H1 (cell line): Measurements from ENCODE around the gene TNFAIP1. TPM values are rescaled to one million over a fixed set of nuclear protein-coding genes. Genes with fewer than 3 reads are reported as not detected.

Experiments used
- CTCF ChIA-PET: fragments of 300-600 bp; sonication (Branson Sonifier 250); formaldehyde crosslinking; loops from one replicate; lab custom pipeline; 2021; ENCODE audit not compliant: partially characterized antibody; lab: Charles Lee
- POLR2A ChIA-PET: fragments of 300-600 bp; sonication (Branson Sonifier 250); formaldehyde crosslinking; loops from one replicate; lab custom pipeline; 2021; ENCODE audit warnings: inconsistent platforms; ENCODE audit not compliant: partially characterized antibody; lab: Charles Lee
- DNase-seq, 2 experiments: peaks; one replicate each; pipeline versions ENCODE4 v3.0.0 to v3.0.0-alpha.2; 2010 to 2022; ENCODE audit warnings: low spot score in 2 of 2, low read depth in 1 of 2, mixed read lengths in 1 of 2
- FAIRE-seq: peaks from 2 replicates; lab custom pipeline; 2011; peaks lifted over from hg19 to GRCh38; lab: Jason Lieb, UNC
- H2AFZ ChIP-seq: 2 replicates; pipeline ENCODE4 v1.8.1; 2012; ENCODE audit warnings: low read length, inconsistent platforms
- H2AK5ac ChIP-seq: 2 replicates; pipeline ENCODE4 v1.6.1; 2013; ENCODE audit warnings: low read depth, low read length
- H2BK120ac ChIP-seq: replicated peaks from 2 replicates; pipeline ENCODE3; 2013; ENCODE audit warnings: low read depth, low read length, inconsistent platforms
- H2BK12ac ChIP-seq: 2 replicates; pipeline ENCODE4 v1.6.1; 2013; ENCODE audit warnings: low read depth, low read length
- H2BK15ac ChIP-seq: 2 replicates; pipeline ENCODE4 v1.6.1; 2013; ENCODE audit warnings: low read length
- H2BK20ac ChIP-seq: 2 replicates; pipeline ENCODE4 v1.6.1; 2013; ENCODE audit warnings: low read length
- H2BK5ac ChIP-seq: 2 replicates; pipeline ENCODE4 v1.6.1; 2013; ENCODE audit warnings: low read depth, low read length
- H3K14ac ChIP-seq: 2 replicates; pipeline ENCODE4 v1.6.1; 2013; ENCODE audit warnings: inconsistent platforms; ENCODE audit not compliant: insufficient read length
- H3K18ac ChIP-seq: 2 replicates; pipeline ENCODE4 v1.6.1; 2013; ENCODE audit warnings: low read length; ENCODE audit errors: extremely low read depth
- H3K23ac ChIP-seq: 2 replicates; pipeline ENCODE4 v1.6.1; 2013; ENCODE audit warnings: inconsistent platforms; ENCODE audit not compliant: insufficient read length
- H3K23me2 ChIP-seq: 2 replicates; pipeline ENCODE4 v1.6.1; 2013; ENCODE audit warnings: low read depth, low read length
- H3K27ac ChIP-seq: 2 replicates; pipeline ENCODE4 v1.6.1; 2011; ENCODE audit warnings: low read depth, low read length, inconsistent platforms
- H3K27me3 ChIP-seq, 4 experiments: replicated peaks in 1 of 4; 1 replicate in 1 of 4; 2 replicates in 3 of 4; pipeline versions ENCODE4 v1.6.1 to v1.8.1; 2011 to 2013; ENCODE audit warnings: low read length in 3 of 4, mild to moderate bottlenecking in 3 of 4, inconsistent platforms in 2 of 4, mixed read lengths in 2 of 4, moderate library complexity in 1 of 4; ENCODE audit not compliant: control insufficient read depth in 3 of 4, insufficient read depth in 3 of 4; ENCODE audit errors: extremely low read depth in 1 of 4
- H3K36me3 ChIP-seq, 4 experiments: 2 replicates each; pipeline versions ENCODE4 v1.6.1 to v1.8.1; 2011 to 2013; ENCODE audit warnings: mild to moderate bottlenecking in 4 of 4, low read length in 3 of 4, moderate library complexity in 2 of 4, control low read depth in 1 of 4, inconsistent platforms in 1 of 4; ENCODE audit not compliant: insufficient read depth in 4 of 4, control insufficient read depth in 2 of 4
- H3K4ac ChIP-seq: replicated peaks from 2 replicates; pipeline ENCODE3; 2013; ENCODE audit warnings: low read length, low read depth, mixed read lengths, inconsistent platforms; ENCODE audit not compliant: insufficient read length
- H3K4me1 ChIP-seq, 4 experiments: replicated peaks in 1 of 4; 1 replicate in 1 of 4; 2 replicates in 3 of 4; pipeline versions ENCODE4 v1.6.1 to v1.8.1; 2011 to 2013; ENCODE audit warnings: low read length in 3 of 4, inconsistent platforms in 2 of 4, mixed read lengths in 1 of 4; ENCODE audit not compliant: insufficient read depth in 4 of 4, control insufficient read depth in 3 of 4
- H3K4me2 ChIP-seq, 2 experiments: 2 replicates each; pipeline versions ENCODE4 v1.6.1 to v1.8.1; 2011 to 2013; ENCODE audit warnings: low read depth in 2 of 2, low read length in 2 of 2, control low read depth in 1 of 2, inconsistent platforms in 1 of 2, mild to moderate bottlenecking in 1 of 2; ENCODE audit not compliant: insufficient read depth in 1 of 2
- H3K4me3 ChIP-seq, 4 experiments: fragments of 200-600, 300-600 bp in 1 of 4; sonication (generic), shearing (Covaris generic), sonication (Bioruptor Twin) in 1 of 4; 2 replicates each; pipeline versions ENCODE4 v1.5.1 to v1.8.1; 2011 to 2016; ENCODE audit warnings: low read length in 4 of 4, low read depth in 3 of 4, control low read depth in 2 of 4, inconsistent platforms in 2 of 4, mild to moderate bottlenecking in 2 of 4, mixed read lengths in 1 of 4, moderate library complexity in 1 of 4; ENCODE audit not compliant: insufficient read depth in 2 of 4; ENCODE audit errors: extremely low read depth in 1 of 4
- H3K56ac ChIP-seq: replicated peaks from 2 replicates; pipeline ENCODE3; 2013; ENCODE audit warnings: low read depth, mild to moderate bottlenecking, mixed read lengths, low read length, inconsistent platforms; ENCODE audit not compliant: insufficient read length
- H3K79me1 ChIP-seq: 2 replicates; pipeline ENCODE4 v1.6.1; 2013; ENCODE audit warnings: low read depth, low read length, control low read depth
- H3K79me2 ChIP-seq, 2 experiments: 2 replicates each; pipeline versions ENCODE4 v1.6.1 to v1.8.1; 2012 to 2013; ENCODE audit warnings: low read length in 2 of 2, mild to moderate bottlenecking in 2 of 2, inconsistent platforms in 1 of 2; ENCODE audit not compliant: insufficient read depth in 2 of 2, control insufficient read depth in 1 of 2
- H3K9ac ChIP-seq, 4 experiments: replicated peaks in 1 of 4; 1 replicate in 1 of 4; 2 replicates in 3 of 4; pipeline versions ENCODE4 v1.6.1 to v1.8.1; 2011 to 2013; ENCODE audit warnings: low read depth in 3 of 4, low read length in 3 of 4, control low read depth in 2 of 4, mild to moderate bottlenecking in 2 of 4, moderate library complexity in 2 of 4, inconsistent platforms in 1 of 4; ENCODE audit errors: extremely low read depth in 1 of 4
- H3K9me3 ChIP-seq, 2 experiments: 2 replicates each; pipeline versions ENCODE4 v1.6.1 to v1.8.1; 2012 to 2013; ENCODE audit warnings: mild to moderate bottlenecking in 2 of 2, moderate library complexity in 2 of 2, control low read depth in 1 of 2, inconsistent platforms in 1 of 2, low read depth in 1 of 2, low read length in 1 of 2, mixed read lengths in 1 of 2; ENCODE audit not compliant: insufficient read depth in 2 of 2
- H4K20me1 ChIP-seq, 2 experiments: replicated peaks in 1 of 2; 2 replicates each; pipeline versions ENCODE3 to v1.8.1; 2011 to 2013; ENCODE audit warnings: inconsistent platforms in 2 of 2, low read length in 2 of 2, mild to moderate bottlenecking in 1 of 2; ENCODE audit not compliant: insufficient read depth in 2 of 2, control insufficient read depth in 1 of 2
- H4K5ac ChIP-seq: 2 replicates; pipeline ENCODE4 v1.6.1; 2013; ENCODE audit warnings: low read length, low read depth, mixed read lengths, inconsistent platforms; ENCODE audit not compliant: insufficient read length
- H4K8ac ChIP-seq: 2 replicates; pipeline ENCODE4 v1.8.0; 2013; ENCODE audit warnings: mild to moderate bottlenecking, moderate library complexity, low read length, inconsistent platforms; ENCODE audit not compliant: insufficient read depth; ENCODE audit errors: extremely low read depth
- H4K91ac ChIP-seq: replicated peaks from 2 replicates; pipeline ENCODE3; 2013; ENCODE audit warnings: low read length, mixed read lengths, inconsistent platforms; ENCODE audit not compliant: insufficient read length
- ATF2 ChIP-seq: IDR thresholded peaks from 2 replicates; pipeline ENCODE4 v1.6.1; 2012; ENCODE audit warnings: low read length, inconsistent platforms
- ATF3 ChIP-seq: IDR thresholded peaks from 2 replicates; pipeline ENCODE4 v1.6.1; 2011; ENCODE audit warnings: low read depth, mild to moderate bottlenecking, low read length; ENCODE audit not compliant: insufficient read depth
- BCL11A ChIP-seq, 2 experiments: IDR thresholded peaks; one replicate each; pipeline ENCODE4 v1.6.1; 2011; ENCODE audit warnings: low read depth in 2 of 2, low read length in 2 of 2, mild to moderate bottlenecking in 2 of 2
- E2F6 ChIP-seq: IDR thresholded peaks from 2 replicates; pipeline ENCODE4 v1.6.1; 2012; ENCODE audit warnings: inconsistent platforms
- JUND ChIP-seq: IDR thresholded peaks from 2 replicates; pipeline ENCODE4 v1.6.1; 2011; ENCODE audit warnings: mild to moderate bottlenecking, improper control_type of control experiment, low read length
- NANOG ChIP-seq: IDR thresholded peaks from 2 replicates; pipeline ENCODE4 v1.6.1; 2011; ENCODE audit warnings: low read length, low read depth, mild to moderate bottlenecking, inconsistent platforms; ENCODE audit not compliant: insufficient read depth, poor library complexity, severe bottlenecking
- RAD21 ChIP-seq, 2 experiments: IDR thresholded peaks in 1 of 2; conservative IDR thresholded peaks in 1 of 2; 2 replicates each; pipeline ENCODE4 v1.6.1; 2011; ENCODE audit warnings: low read depth in 2 of 2, low read length in 2 of 2, improper control_type of control experiment in 1 of 2, inconsistent platforms in 1 of 2, mild to moderate bottlenecking in 1 of 2, moderate library complexity in 1 of 2
- RNF2 ChIP-seq: fragments of 200-900, 300-1000 bp; sonication (generic); IDR thresholded peaks from 2 replicates; pipeline ENCODE4 v1.7.1; 2016; ENCODE audit warnings: borderline replicate concordance, low read depth, mild to moderate bottlenecking, antibody characterized with exemption, low read length; ENCODE audit not compliant: poor library complexity, severe bottlenecking; ENCODE audit errors: missing control alignments
- SIX5 ChIP-seq: IDR thresholded peaks from 2 replicates; pipeline ENCODE4 v1.6.1; 2011; ENCODE audit warnings: mild to moderate bottlenecking, low read depth, low read length
- WGBS, 2 experiments: shearing (Covaris generic) in 1 of 2; methylation state at CpG; one replicate each; pipeline versions ENCODE4 v1.1.6 to v1.1.7; 2013 to 2015; ENCODE audit warnings: low lambda C conversion rate in 2 of 2, mixed read lengths in 2 of 2, inconsistent platforms in 1 of 2, low coverage in 1 of 2, missing lambda C conversion rate in 1 of 2; ENCODE audit not compliant: insufficient replicate concordance in 2 of 2, insufficient coverage in 1 of 2, insufficient read length in 1 of 2; ENCODE audit errors: extremely low coverage in 1 of 2, missing lambda C conversion rate in 1 of 2; 5-methylcytosine and 5-hydroxymethylcytosine counted together
- polyA plus RNA-seq, 7 experiments: library from polyadenylated mRNA; depleted of rRNA in 3 of 7; stranded (reverse) in 5 of 7; unstranded in 2 of 7; fragments of >200 nt in 5 of 7; fragments of 200-250 nt in 2 of 7; gene quantifications; 1 replicate in 5 of 7; 2 replicates in 1 of 7; 4 replicates in 1 of 7; pipeline versions ENCODE4 v1.2.1 to v1.2.3, GENCODE V29; 2011 to 2013; ENCODE audit warnings: missing spikeins in 2 of 7, mixed read lengths in 2 of 7
- total RNA-seq: library from RNA; stranded (reverse); fragmentation: NEBNext Ultra II Directional; extraction: Animal tissue kit (Norgen Biotek cat#: 25700); gene quantifications from 2 replicates; pipeline ENCODE4 v1.2.1, GENCODE V29; 2021

TNFAIP1 gene
- total and polyA plus RNA-seq, 2 of the 8 experiments (the other 6 are each of a cell fraction or from before 2014, with no cell fraction given) = 16.9 to 19.5 TPM

- H4K91ac ChIP-seq = no peak overlapping the region
- H3K23me2 ChIP-seq = no peaks in the 10 kb centered on the region
- no peak overlapping the region for H2BK15ac ChIP-seq
- H2AFZ ChIP-seq = no peak overlapping the region
- no peak overlapping the region for H2BK12ac ChIP-seq
- no peak overlapping the region for H3K23ac ChIP-seq
- whole genome bisulfite sequencing, 2 experiments = 86% methylated on average over 9 of the region's 9 CpGs; no CpG with 5 or more reads in 1 of the 2 experiments
- H3K14ac ChIP-seq = no peak overlapping the region
- H2BK120ac ChIP-seq = no peak overlapping the region
- peaks cover 13 to 44% (median 35%) of the 10 kb centered on the region in 4 experiments for H3K36me3 ChIP-seq
- no peak for TF ChIP-seq ATF3
- TF ChIP-seq JUND = no peak
- TF ChIP-seq SIX5 = no peak
- TF ChIP-seq RAD21 (IDR thresholded peaks at IDR 0.05 in 1 of 2, conservative IDR thresholded peaks at IDR 0.05 in 1 of 2; ENCODE audit: low read depth in 2 of 2, low read length in 2 of 2) = no peak
- TF ChIP-seq E2F6 = no peak
- no peak for TF ChIP-seq BCL11A (IDR thresholded peaks at IDR 0.05; ENCODE audit: low read depth in 2 of 2, low read length in 2 of 2)
- TF ChIP-seq NANOG = no peak
- TF ChIP-seq RNF2 = no peak
- no peak for TF ChIP-seq ATF2
- no peak overlapping the region for H3K4ac ChIP-seq
- no peak overlapping the region for H3K27ac ChIP-seq
- no peaks in the 10 kb centered on the region for H3K27me3 ChIP-seq
- no peak overlapping the region for H3K18ac ChIP-seq
- H2BK5ac ChIP-seq = no peak overlapping the region; the same call in 1 of the 2 replicates
- H3K9me3 ChIP-seq = no peaks in the 10 kb centered on the region
- no peak overlapping the region for H3K56ac ChIP-seq
- peaks cover 11 to 17% of the 10 kb centered on the region in 2 experiments for H4K20me1 ChIP-seq
- no peak overlapping the region for H3K4me3 ChIP-seq
- H4K5ac ChIP-seq = no peak overlapping the region
- H3K79me2 ChIP-seq = no peaks in the 10 kb centered on the region
- no peak overlapping the region for H2AK5ac ChIP-seq
- H3K4me2 ChIP-seq = no peak overlapping the region
- peaks cover 0 to 4% (median 0%) of the 10 kb centered on the region in 4 experiments; a peak in 3 of 7 replicates for H3K4me1 ChIP-seq
- DNase-seq = no peak
- ChIA-PET CTCF (interaction anchor here (0.7 kb wide), 1 partner anchor 82 kb away, joined by 3 read pairs; no protein-coding TSS in a partner anchor), POLR2A (interaction anchor here (1.0 to 9.7 kb wide), 5 partner anchors 8 to 41 kb away, joined by 3 to 92 read pairs (median 5); partner anchors contain the start of genes IFT20, POLDIP2 and TNFAIP1)
- H3K9ac ChIP-seq = no peak overlapping the region
- no peak overlapping the region for H4K8ac ChIP-seq
- no peak overlapping the region for H2BK20ac ChIP-seq
- no peak for FAIRE-seq
- H3K79me1 ChIP-seq = peaks cover 3% of the 10 kb centered on the region; the same call in 1 of the 2 replicates
Measured at GRCh38 chr17:28344011-28344410, 8.4 kb downstream of the TNFAIP1 start.
